Sigmoid colon (tissue), 7 donors: Measurements from ENCODE around the gene SMARCA2. TPM values are rescaled to one million over a fixed set of nuclear protein-coding genes. Genes with fewer than 3 reads are reported as not detected.

Experiments
- DNase-seq: peaks from one replicate; pipeline ENCODE4 v3.0.0-alpha.2; 2019
- H3K27ac ChIP-seq, 4 donors: fragments of 200-600 bp; sonication (generic); one replicate each; pipeline ENCODE4 v1.5.1; 2016 to 2019; ENCODE audit warnings: mild to moderate bottlenecking in 1 of 4
- H3K27me3 ChIP-seq, 3 donors: fragments of 200-600 bp; sonication (generic); one replicate each; pipeline ENCODE4 v1.5.1; 2019; ENCODE audit warnings: mild to moderate bottlenecking in 1 of 3
- H3K36me3 ChIP-seq, 4 donors: fragments of 200-600 bp; sonication (generic); one replicate each; pipeline ENCODE4 v1.5.1; 2016 to 2019
- H3K4me1 ChIP-seq, 4 donors: fragments of 200-600 bp; sonication (generic); one replicate each; pipeline ENCODE4 v1.5.1; 2017 to 2019
- H3K4me3 ChIP-seq, 4 donors: fragments of 200-600 bp; sonication (generic); one replicate each; pipeline ENCODE4 v1.5.1; 2017 to 2019; ENCODE audit warnings: mild to moderate bottlenecking in 2 of 4, moderate library complexity in 1 of 4
- H3K9me3 ChIP-seq, 4 donors: fragments of 200-600 bp in 3 of 4; sonication (generic) in 3 of 4; one replicate each; pipeline versions ENCODE4 v1.5.1 to v1.6.1; 2013 to 2019
- EP300 ChIP-seq, 4 donors: sonication (generic); formaldehyde crosslinking; IDR thresholded peaks; one replicate each; pipeline ENCODE4 v1.6.1; 2017; ENCODE audit warnings: antibody characterized with exemption in 4 of 4
- POLR2A ChIP-seq, 2 donors: fragments of 450-650 bp; IDR thresholded peaks; one replicate each; pipeline ENCODE4 v1.6.1; 2016; ENCODE audit warnings: antibody characterized with exemption in 2 of 2, mild to moderate bottlenecking in 2 of 2, moderate library complexity in 2 of 2
- POLR2AphosphoS5 ChIP-seq, 4 donors: sonication (generic); formaldehyde crosslinking; IDR thresholded peaks; one replicate each; pipeline ENCODE4 v1.6.1; 2017; ENCODE audit warnings: antibody characterized with exemption in 4 of 4
- WGBS, 2 donors: extraction: QIAGEN DNeasy Blood & Tissue Kit; methylation state at CpG; one replicate each; pipeline ENCODE4 v1.1.7; 2013; 5-methylcytosine and 5-hydroxymethylcytosine counted together
- intact Hi-C: fragments of 100-400 bp; cut with DNase I; formaldehyde crosslinking; loops from one replicate; pipeline ENCODE4 v1.15.1; 2023
- polyA plus RNA-seq, 3 donors: library from polyadenylated mRNA; stranded (reverse); fragments of 200-250 nt; gene quantifications; one replicate each; pipeline ENCODE4 v1.2.3, GENCODE V29; 2013
- total RNA-seq, 4 donors: library from RNA; depleted of rRNA; stranded (reverse); fragments of >200 nt; gene quantifications; one replicate each; pipeline ENCODE4 v1.1.0, GENCODE V29; 2016
- TF ChIP-seq, protein P1 (sequence below), 4 experiments: fragments of 450-650 bp in 3 of 4; fragments of 200-600 bp in 1 of 4; IDR thresholded peaks; one replicate each; pipeline ENCODE4 v1.5.1; 2016 to 2019; ENCODE audit warnings: antibody characterized with exemption in 4 of 4, mild to moderate bottlenecking in 3 of 4, moderate library complexity in 2 of 4
- donor health status: healthy with polysubstance abuse.
- donor health status: Bipolar disorder and iron deficiency.
- donor health status: healthy.

Gene SMARCA2
- total and polyA plus RNA-seq, 7 donors, result 32.1 to 209 (median 75.0) TPM

DNA sequence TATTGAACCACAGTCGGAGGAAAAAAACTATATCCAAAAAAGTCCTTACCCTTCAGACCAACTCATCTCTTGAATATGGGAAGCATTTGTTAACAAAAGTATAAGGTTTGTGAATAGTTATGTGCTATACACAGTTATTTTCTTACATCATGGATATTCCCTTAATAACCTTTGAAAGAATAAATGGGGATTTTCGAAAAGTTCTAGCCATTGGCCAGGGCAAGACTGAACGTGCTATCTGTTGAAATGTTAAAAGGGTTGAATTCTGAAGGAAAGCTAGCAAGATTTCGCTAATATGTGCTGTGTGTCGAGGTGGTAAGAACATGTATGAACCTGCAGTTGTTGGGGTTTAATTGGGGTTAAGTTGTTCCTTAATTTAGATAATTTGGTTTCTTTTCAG lies 140.8 kb downstream of the SMARCA2 start:
- DNase-seq, result no peak
- H3K4me3 ChIP-seq, result no peak overlapping the region
- peaks cover 0 to 37% (median 18%) of the 10 kb centered on the region in 4 donors for H3K4me1 ChIP-seq
- H3K27ac ChIP-seq, result no peak overlapping the region
- TF ChIP-seq, protein P1, sequence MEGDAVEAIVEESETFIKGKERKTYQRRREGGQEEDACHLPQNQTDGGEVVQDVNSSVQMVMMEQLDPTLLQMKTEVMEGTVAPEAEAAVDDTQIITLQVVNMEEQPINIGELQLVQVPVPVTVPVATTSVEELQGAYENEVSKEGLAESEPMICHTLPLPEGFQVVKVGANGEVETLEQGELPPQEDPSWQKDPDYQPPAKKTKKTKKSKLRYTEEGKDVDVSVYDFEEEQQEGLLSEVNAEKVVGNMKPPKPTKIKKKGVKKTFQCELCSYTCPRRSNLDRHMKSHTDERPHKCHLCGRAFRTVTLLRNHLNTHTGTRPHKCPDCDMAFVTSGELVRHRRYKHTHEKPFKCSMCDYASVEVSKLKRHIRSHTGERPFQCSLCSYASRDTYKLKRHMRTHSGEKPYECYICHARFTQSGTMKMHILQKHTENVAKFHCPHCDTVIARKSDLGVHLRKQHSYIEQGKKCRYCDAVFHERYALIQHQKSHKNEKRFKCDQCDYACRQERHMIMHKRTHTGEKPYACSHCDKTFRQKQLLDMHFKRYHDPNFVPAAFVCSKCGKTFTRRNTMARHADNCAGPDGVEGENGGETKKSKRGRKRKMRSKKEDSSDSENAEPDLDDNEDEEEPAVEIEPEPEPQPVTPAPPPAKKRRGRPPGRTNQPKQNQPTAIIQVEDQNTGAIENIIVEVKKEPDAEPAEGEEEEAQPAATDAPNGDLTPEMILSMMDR (IDR thresholded peaks at IDR 0.05), result no peak
- TF ChIP-seq POLR2A (IDR thresholded peaks at IDR 0.05), result no peak
- no peak for TF ChIP-seq POLR2AphosphoS5 (IDR thresholded peaks at IDR 0.05)
- no peak for TF ChIP-seq EP300 (IDR thresholded peaks at IDR 0.05)
- WGBS, 2 donors, result 75 to 85% methylated on average over 5 of the region's 5 CpGs
- H3K36me3 ChIP-seq, result no peaks in the 10 kb centered on the region
- no peaks in the 10 kb centered on the region for H3K27me3 ChIP-seq
- H3K9me3 ChIP-seq, result no peaks in the 10 kb centered on the region
- intact Hi-C loops, result no loop called here

DNA sequence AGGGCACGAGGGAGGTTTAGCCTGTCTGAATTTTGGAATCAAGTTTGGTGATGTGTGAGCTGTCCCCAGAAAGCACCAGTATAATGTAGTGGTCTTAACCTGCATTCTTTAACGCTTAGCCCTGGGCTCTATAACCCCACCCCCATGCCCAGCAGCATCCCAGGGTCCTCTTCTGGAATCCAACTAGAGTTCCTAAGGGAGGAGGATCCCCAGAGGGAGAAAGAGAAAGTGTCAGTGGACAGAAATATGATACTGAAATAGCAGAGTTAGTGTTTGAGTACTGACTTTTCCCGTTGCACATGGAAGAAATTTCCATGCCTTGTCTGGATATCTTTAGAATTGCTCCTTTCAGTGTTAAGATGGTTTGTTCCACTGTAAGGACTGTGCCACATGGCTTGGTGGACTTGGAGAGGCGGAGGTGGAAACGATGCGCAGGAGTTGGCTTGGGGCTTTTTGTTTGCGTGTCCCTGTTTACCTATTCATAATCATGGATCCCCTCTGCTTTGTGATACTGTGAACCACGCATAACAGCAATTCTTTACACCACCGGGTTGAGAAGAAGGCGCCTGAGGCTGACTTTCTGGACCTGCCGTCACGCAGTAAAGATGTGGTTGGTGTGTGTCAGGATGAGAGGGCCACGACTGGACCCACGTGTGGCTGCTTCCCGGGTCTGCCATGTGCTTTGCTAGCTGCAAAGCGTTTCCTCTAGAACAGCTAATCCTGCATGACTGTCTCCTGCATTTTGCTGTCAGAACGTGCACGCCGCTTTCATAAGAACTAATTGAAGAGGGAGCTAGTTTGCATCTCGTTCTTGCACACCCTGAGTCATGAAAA lies 142.3 kb downstream of the SMARCA2 start:
- 19 to 27% methylated on average over 20 of the region's 20 CpGs for WGBS, 2 donors
- peaks cover 0 to 37% (median 18%) of the 10 kb centered on the region in 4 donors for H3K4me1 ChIP-seq
- H3K4me3 ChIP-seq, result peak overlapping the region; percentile 33 to 51 (median 45)
- peak overlapping the region; percentile 57 to 78 (median 74) for H3K27ac ChIP-seq
- H3K27me3 ChIP-seq, result no peaks in the 10 kb centered on the region
- H3K36me3 ChIP-seq, result peaks cover 0 to 11% (median 0%) of the 10 kb centered on the region in 4 donors
- DNase-seq, result no peak
- TF ChIP-seq POLR2A (IDR thresholded peaks at IDR 0.05), result no peak
- TF ChIP-seq EP300 (IDR thresholded peaks at IDR 0.05), result no peak
- TF ChIP-seq POLR2AphosphoS5 (IDR thresholded peaks at IDR 0.05), result no peak
- TF ChIP-seq, protein P1 (IDR thresholded peaks at IDR 0.05), result no peak
- H3K9me3 ChIP-seq, result no peaks in the 10 kb centered on the region
- intact Hi-C loops, result loop anchor here (1.0 kb wide), 1 partner anchor 31 kb away; no protein-coding TSS in a partner anchor

DNA sequence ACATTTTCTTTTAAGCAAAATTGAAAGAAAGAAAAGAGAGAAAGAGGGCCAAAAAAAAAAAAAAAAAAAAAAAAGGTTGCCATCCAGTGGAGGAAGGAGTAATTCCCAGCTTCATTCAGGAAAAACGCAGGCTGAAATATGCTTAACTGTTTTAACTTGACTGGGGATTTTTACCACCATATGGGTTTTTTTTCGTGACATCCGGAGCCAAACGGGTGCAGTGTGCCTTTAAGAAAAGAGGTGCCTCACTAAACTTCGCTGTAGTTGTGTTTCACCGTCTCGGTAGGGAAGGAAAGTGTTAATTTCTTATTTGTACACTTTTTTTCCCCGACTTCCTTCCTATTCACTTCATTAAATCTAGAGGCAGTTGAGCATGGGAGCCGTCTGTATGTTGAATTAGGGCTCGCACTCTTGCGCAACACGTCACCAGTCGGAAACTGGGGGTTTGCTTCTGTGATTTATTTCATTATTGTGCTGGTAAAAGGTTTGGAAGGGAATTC lies 143.0 kb downstream of the SMARCA2 start:
- Histone ChIP-seq H3K9me3 (no peaks in the 10 kb centered on the region), H3K4me1 (peaks cover 0 to 37% (median 17%) of the 10 kb centered on the region in 4 donors), H3K4me3 (peak overlapping the region; percentile 33 to 51 (median 45)), H3K36me3 (peaks cover 0 to 15% (median 0%) of the 10 kb centered on the region in 4 donors), H3K27me3 (no peaks in the 10 kb centered on the region), H3K27ac (peak overlapping the region; percentile 57 to 78 (median 74))
- TF ChIP-seq EP300 (IDR thresholded peaks at IDR 0.05) (no peak), POLR2AphosphoS5 (IDR thresholded peaks at IDR 0.05) (peak in 1 of 4 donors; percentile 15)
- 0 to 1% methylated on average over 13 of the region's 13 CpGs for WGBS, 2 donors
- DNase-seq, result peak; percentile 67
- intact Hi-C loops, result loop anchor here (1.0 kb wide), 1 partner anchor 32 kb away; no protein-coding TSS in a partner anchor

DNA sequence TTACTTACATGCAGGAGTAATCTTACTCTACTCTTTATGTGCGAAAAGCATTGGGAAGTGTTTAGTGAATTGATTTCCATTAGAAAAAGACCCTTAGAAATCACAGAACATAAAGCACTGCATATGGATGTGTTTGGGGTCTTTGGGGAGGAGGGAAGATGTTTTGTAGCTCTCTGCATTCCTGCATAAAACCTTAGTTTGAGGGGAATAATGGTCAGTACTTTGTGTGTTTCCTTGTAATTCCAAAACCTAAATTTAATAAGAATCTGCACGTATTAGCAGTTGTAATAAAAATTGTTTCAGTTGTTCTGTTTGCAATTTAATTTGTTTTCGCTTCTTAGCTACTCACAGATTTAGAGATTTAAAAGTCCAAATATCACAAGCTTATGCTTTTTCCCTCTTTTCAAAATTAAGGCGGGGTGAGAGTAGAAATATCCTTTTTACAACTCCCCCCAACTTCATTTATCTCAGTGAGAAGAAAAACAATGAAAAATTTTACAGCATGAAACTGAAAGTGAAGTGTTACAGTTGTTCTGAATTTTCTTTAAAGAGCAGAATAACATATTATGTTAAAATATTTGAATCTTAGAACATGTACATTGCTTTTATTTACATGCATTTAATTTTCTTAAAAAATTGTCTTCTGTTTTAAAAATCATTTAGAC lies 143.8 kb downstream of the SMARCA2 start:
- 29 to 46% methylated on average over 4 of the region's 4 CpGs for WGBS, 2 donors
- no peak for DNase-seq
- no peak for TF ChIP-seq POLR2A (IDR thresholded peaks at IDR 0.05)
- no peak for TF ChIP-seq EP300 (IDR thresholded peaks at IDR 0.05)
- TF ChIP-seq, protein P1 (IDR thresholded peaks at IDR 0.05), result no peak
- no peak for TF ChIP-seq POLR2AphosphoS5 (IDR thresholded peaks at IDR 0.05)
- peak overlapping the region in 3 of 4 donors; percentile 41 to 51 (median 49) for H3K4me3 ChIP-seq
- H3K27me3 ChIP-seq, result no peaks in the 10 kb centered on the region
- H3K9me3 ChIP-seq, result no peaks in the 10 kb centered on the region
- H3K4me1 ChIP-seq, result peaks cover 0 to 30% (median 17%) of the 10 kb centered on the region in 4 donors
- H3K36me3 ChIP-seq, result peaks cover 0 to 23% (median 0%) of the 10 kb centered on the region in 4 donors
- intact Hi-C loops, result loop anchor here (1.0 kb wide), 1 partner anchor 33 kb away; no protein-coding TSS in a partner anchor
- H3K27ac ChIP-seq, result peak overlapping the region; percentile 57 to 78 (median 74)
